SK-N-SH treated with all-trans-retinoic acid at 6 μM for 48 hours (cell line): ENCODE measurements around the gene RAI14.
"Not testable (repeated sequence)": the region's sequence is repeated elsewhere in the genome, so short reads cannot be mapped to it uniquely, and the experiment has no call there.

ENCODE experiments used
- ATAC-seq: fragments of 200-7000 bp; cut with Tn5 transposase; 3 replicates; pipeline ENCODE4 v1.9.1; 2020; ENCODE audit warnings: mild to moderate bottlenecking, moderate library complexity
- ARNTL ChIP-seq: fragments of 450-650 bp; formaldehyde crosslinking; IDR thresholded peaks from 2 replicates; pipeline ENCODE4 v1.5.0; 2020; ENCODE audit warnings: low read depth, mild to moderate bottlenecking, moderate library complexity, borderline replicate concordance
- BACH2 ChIP-seq: fragments of 250-450 bp; sonication (Bioruptor Pico); IDR thresholded peaks from 2 replicates; pipeline ENCODE4 v1.9.0; 2021; ENCODE audit warnings: mild to moderate bottlenecking, borderline replicate concordance
- CREB5 ChIP-seq: fragments of 250-450 bp; sonication (Bioruptor Pico); IDR thresholded peaks from 2 replicates; pipeline ENCODE4 v1.5.1; 2020; ENCODE audit warnings: low read depth, mild to moderate bottlenecking, moderate library complexity
- CSDC2 ChIP-seq: fragments of 250-450 bp; sonication (Bioruptor Pico); IDR thresholded peaks from 2 replicates; pipeline ENCODE4 v1.5.0; 2020; ENCODE audit warnings: mild to moderate bottlenecking, moderate library complexity
- ESRRG ChIP-seq: fragments of 250-450 bp; sonication (Bioruptor Pico); IDR thresholded peaks from 2 replicates; pipeline ENCODE4 v1.6.1; 2021; ENCODE audit warnings: mild to moderate bottlenecking
- GLIS3 ChIP-seq: fragments of 250-450 bp; sonication (Bioruptor Pico); IDR thresholded peaks from 2 replicates; pipeline ENCODE4 v1.5.0; 2020; ENCODE audit warnings: mild to moderate bottlenecking, moderate library complexity
- OSR1 ChIP-seq: fragments of 250-450 bp; sonication (Bioruptor Pico); IDR thresholded peaks from 2 replicates; pipeline ENCODE4 v1.8.0; 2022; ENCODE audit warnings: moderate library complexity, mild to moderate bottlenecking, inconsistent platforms
- PATZ1 ChIP-seq: fragments of 250-450 bp; sonication (Bioruptor Pico); IDR thresholded peaks from 2 replicates; pipeline ENCODE4 v1.8.0; 2020; ENCODE audit warnings: mild to moderate bottlenecking, moderate library complexity, borderline replicate concordance
- POU6F1 ChIP-seq: fragments of 250-450 bp; sonication (Bioruptor Pico); IDR thresholded peaks from 2 replicates; pipeline ENCODE4 v1.8.0; 2021; ENCODE audit warnings: low read depth, mild to moderate bottlenecking, moderate library complexity, borderline replicate concordance
- PPARA ChIP-seq: fragments of 250-450 bp; sonication (Bioruptor Pico); IDR thresholded peaks from 2 replicates; pipeline ENCODE4 v1.5.0; 2020; ENCODE audit warnings: mild to moderate bottlenecking, borderline replicate concordance
- RARB ChIP-seq: fragments of 250-450 bp; sonication (Bioruptor Pico); IDR thresholded peaks from 2 replicates; pipeline ENCODE4 v1.8.0; 2021; ENCODE audit warnings: mild to moderate bottlenecking, moderate library complexity
- SNAI2 ChIP-seq: fragments of 250-450 bp; sonication (Bioruptor Pico); IDR thresholded peaks from 2 replicates; pipeline ENCODE4 v1.5.0; 2020; ENCODE audit warnings: mild to moderate bottlenecking, moderate library complexity
- TCF4 ChIP-seq: fragments of 250-450 bp; sonication (Bioruptor Pico); IDR thresholded peaks from 2 replicates; pipeline ENCODE4 v1.8.0; 2021; ENCODE audit warnings: mild to moderate bottlenecking, moderate library complexity, borderline replicate concordance
- TOX ChIP-seq: fragments of 250-450 bp; sonication (Bioruptor Pico); IDR thresholded peaks from 2 replicates; pipeline ENCODE4 v1.8.0; 2021; ENCODE audit warnings: mild to moderate bottlenecking, moderate library complexity, borderline replicate concordance
- TSHZ2 ChIP-seq: fragments of 250-450 bp; sonication (Bioruptor Pico); IDR thresholded peaks from 2 replicates; pipeline ENCODE4 v1.5.0; 2020; ENCODE audit warnings: mild to moderate bottlenecking, moderate library complexity
- ZC3H10 ChIP-seq: fragments of 250-450 bp; sonication (Bioruptor Pico); IDR thresholded peaks from 2 replicates; pipeline ENCODE4 v1.5.1; 2021; ENCODE audit warnings: mild to moderate bottlenecking, moderate library complexity
- ZFP3 ChIP-seq: fragments of 250-450 bp; sonication (Bioruptor Pico); IDR thresholded peaks from 2 replicates; pipeline ENCODE4 v1.5.0; 2020; ENCODE audit warnings: mild to moderate bottlenecking, moderate library complexity
- ZFP30 ChIP-seq: fragments of 450-650 bp; formaldehyde crosslinking; IDR thresholded peaks from 2 replicates; pipeline ENCODE4 v1.5.0; 2022; ENCODE audit warnings: mild to moderate bottlenecking, moderate library complexity
- ZNF565 ChIP-seq: fragments of 450-650 bp; formaldehyde crosslinking; conservative IDR thresholded peaks from 2 replicates; pipeline ENCODE4 v1.5.0; 2020; ENCODE audit warnings: low read depth, mild to moderate bottlenecking, moderate library complexity
- ZNF70 ChIP-seq: fragments of 450-650 bp; formaldehyde crosslinking; IDR thresholded peaks from 2 replicates; pipeline ENCODE4 v1.5.0; 2020; ENCODE audit warnings: mild to moderate bottlenecking, moderate library complexity
- ZNF8 ChIP-seq: fragments of 450-650 bp; formaldehyde crosslinking; IDR thresholded peaks from 2 replicates; pipeline ENCODE4 v1.5.0; 2020; ENCODE audit warnings: mild to moderate bottlenecking, moderate library complexity

Gene RAI14

GRCh38 chr5:34774139-34774538, 118.0 kb downstream of the RAI14 start:
- no peak for ATAC-seq
- TF ChIP-seq ARNTL (CRISPR knock-in tag), result no peak
- no peak for TF ChIP-seq CREB5 (CRISPR knock-in tag)
- TF ChIP-seq BACH2 (CRISPR knock-in tag), result no peak
- no peak for TF ChIP-seq TCF4
- no peak for TF ChIP-seq ZFP30 (CRISPR knock-in tag)
- no peak for TF ChIP-seq PATZ1
- no peak for TF ChIP-seq RARB (CRISPR knock-in tag)
- TF ChIP-seq TSHZ2 (CRISPR knock-in tag), result no peak
- no peak for TF ChIP-seq ESRRG
- TF ChIP-seq POU6F1, result no peak
- TF ChIP-seq ZNF565 (CRISPR knock-in tag), result no peak
- no peak for TF ChIP-seq CSDC2 (CRISPR knock-in tag)
- TF ChIP-seq ZNF8 (CRISPR knock-in tag), result no peak
- no peak for TF ChIP-seq ZFP3 (CRISPR knock-in tag)
- no peak for TF ChIP-seq SNAI2 (CRISPR knock-in tag)
- no peak for TF ChIP-seq ZNF70 (CRISPR knock-in tag)
- TF ChIP-seq TOX (CRISPR knock-in tag), result no peak
- no peak for TF ChIP-seq PPARA (CRISPR knock-in tag)
- TF ChIP-seq OSR1 (CRISPR knock-in tag), result no peak

GRCh38 chr5:34774678-34775077, 118.5 kb downstream of the RAI14 start:
- ATAC-seq, result not testable (repeated sequence)

GRCh38 chr5:34775886-34776285, 119.8 kb downstream of the RAI14 start:
- ATAC-seq, result no peak
- TF ChIP-seq OSR1 (CRISPR knock-in tag) (no peak), TSHZ2 (CRISPR knock-in tag) (no peak), ZNF565 (CRISPR knock-in tag) (no peak), ZC3H10 (CRISPR knock-in tag) (no peak), PPARA (CRISPR knock-in tag) (no peak), PATZ1 (no peak), TOX (CRISPR knock-in tag) (no peak), BACH2 (CRISPR knock-in tag) (no peak), RARB (CRISPR knock-in tag) (no peak), GLIS3 (CRISPR knock-in tag) (no peak), ZFP30 (CRISPR knock-in tag) (no peak), ZNF70 (CRISPR knock-in tag) (no peak), SNAI2 (CRISPR knock-in tag) (no peak), TCF4 (no peak), ESRRG (no peak), ARNTL (CRISPR knock-in tag) (no peak), ZFP3 (CRISPR knock-in tag) (no peak), CSDC2 (CRISPR knock-in tag) (no peak), CREB5 (CRISPR knock-in tag) (no peak)
